Stimulated activated CD4-positive, alpha-beta T cell treated with anti-CD3 and anti-CD28 coated beads, Interleukin-4, amount 100 ng/mL, for 24 hours (primary cell): ENCODE data around the gene EXOC2.
"Not testable (repeated sequence)": the region's sequence is repeated elsewhere in the genome, so short reads cannot be mapped to it uniquely, and the experiment has no call there.

ENCODE experiments used
- DNase-seq: peaks from one replicate; pipeline ENCODE4 v3.0.0-alpha.2; 2020

Gene EXOC2

GRCh38 chr6:633611-634010, 59.3 kb downstream of the EXOC2 start:
- no peak for DNase-seq

GRCh38 chr6:628766-629165, 64.2 kb downstream of the EXOC2 start:
- DNase-seq: no peak

- no peak for DNase-seq
These were observed 66.7 kb downstream of the EXOC2 start for GRCh38 chr6:626236-626635.

GRCh38 chr6:624979-625378, 68.0 kb downstream of the EXOC2 start:
- DNase-seq: no peak

GRCh38 chr6:622462-622861, 70.5 kb downstream of the EXOC2 start:
- no peak for DNase-seq

- DNase-seq: no peak
These were observed 71.0 kb downstream of the EXOC2 start for GRCh38 chr6:621931-622330.

GRCh38 chr6:620950-621349, 72.0 kb downstream of the EXOC2 start:
- no peak for DNase-seq

- no peak for DNase-seq
These were observed 72.8 kb downstream of the EXOC2 start for GRCh38 chr6:620166-620565.

GRCh38 chr6:617456-618100, 75.4 kb downstream of the EXOC2 start:
- no peak for DNase-seq

GRCh38 chr6:613981-614380, 79.0 kb downstream of the EXOC2 start:
- DNase-seq: no peak

GRCh38 chr6:611928-612327, 81.0 kb downstream of the EXOC2 start:
- no peak for DNase-seq

GRCh38 chr6:610882-611281, 82.1 kb downstream of the EXOC2 start:
- DNase-seq: no peak

GRCh38 chr6:609905-610304, 83.0 kb downstream of the EXOC2 start:
- no peak for DNase-seq

GRCh38 chr6:606829-607379, 86.0 kb downstream of the EXOC2 start:
- no peak for DNase-seq

GRCh38 chr6:605895-606294, 87.0 kb downstream of the EXOC2 start:
- not testable (repeated sequence) for DNase-seq

GRCh38 chr6:604579-604978, 88.4 kb downstream of the EXOC2 start:
- no peak for DNase-seq

GRCh38 chr6:603265-603664, 89.7 kb downstream of the EXOC2 start:
- no peak for DNase-seq

- no peak for DNase-seq
These were observed 93.1 kb downstream of the EXOC2 start for GRCh38 chr6:599576-600448.

GRCh38 chr6:593907-594212, 99.1 kb downstream of the EXOC2 start:
- DNase-seq: no peak

GRCh38 chr6:593139-593906, 99.6 kb downstream of the EXOC2 start:
- peak; percentile 78 for DNase-seq

- no peak for DNase-seq
These were observed 103.8 kb downstream of the EXOC2 start for GRCh38 chr6:589090-589489.

GRCh38 chr6:586553-586952, 106.4 kb downstream of the EXOC2 start:
- no peak for DNase-seq

- no peak for DNase-seq
These were observed 109.3 kb downstream of the EXOC2 start for GRCh38 chr6:583635-584034.

GRCh38 chr6:583116-583515, 109.8 kb downstream of the EXOC2 start:
- no peak for DNase-seq
